GM12878 (cell line): ENCODE results near the gene SSX2IP. TPM values are rescaled to one million over a fixed set of nuclear protein-coding genes. Genes with fewer than 3 reads are reported as not detected.
"Not testable (repeated sequence)": the region's sequence is repeated elsewhere in the genome, so short reads cannot be mapped to it uniquely, and the experiment has no call there.

ENCODE experiments used
- ATAC-seq: fragments of 200-7000 bp; cut with Tn5 transposase; 3 replicates; pipeline ENCODE4 v1.9.1; 2020; ENCODE audit warnings: mild to moderate bottlenecking, moderate library complexity
- BruUV-seq: library from RNA; stranded (reverse); fragments of 400-500 nt; replicated peaks from 2 replicates; lab custom pipeline; 2021; lab: Mats Ljungman, UMichigan
- CTCF ChIA-PET: fragments of 300-600 bp; sonication (Branson Sonifier 250); formaldehyde crosslinking; extraction: SDS; loops from one replicate; lab custom pipeline; 2021; ENCODE audit warnings: inconsistent platforms; lab: Yijun Ruan, JAX
- POLR2A ChIA-PET: fragments of 350-600 bp; formaldehyde crosslinking; extraction: SDS; loops from one replicate; lab custom pipeline; 2021; ENCODE audit warnings: inconsistent platforms; lab: Charles Lee
- RAD21 ChIA-PET: fragments of 300-600 bp; sonication (Branson Sonifier 250); formaldehyde crosslinking; loops from one replicate; lab custom pipeline; 2023; ENCODE audit warnings: antibody characterized with exemption; ENCODE audit not compliant: unreplicated experiment; lab: Charles Lee
- SMC1A ChIA-PET: fragments of 300-600 bp; sonication (Branson Sonifier 250); formaldehyde crosslinking; loops from one replicate; lab custom pipeline; 2023; ENCODE audit not compliant: unreplicated experiment, uncharacterized antibody; lab: Charles Lee
- DNase-seq: peaks from one replicate; pipeline ENCODE4 v3.0.0-alpha.2; 2011; ENCODE audit warnings: low read depth, low spot score
- FAIRE-seq: peaks from 3 replicates; lab custom pipeline; 2011; peaks lifted over from hg19 to GRCh38; lab: Jason Lieb, UNC
- H2AFZ ChIP-seq: 2 replicates; pipeline ENCODE4 v1.6.0; 2011; ENCODE audit warnings: low read depth, low read length, control low read depth; ENCODE audit not compliant: control insufficient read depth
- H3K27ac ChIP-seq: 2 replicates; pipeline ENCODE4 v1.5.1; 2011; ENCODE audit warnings: control low read depth; ENCODE audit not compliant: control insufficient read depth, insufficient read depth
- H3K27me3 ChIP-seq, 2 experiments: replicated peaks in 1 of 2; 2 replicates each; pipeline versions ENCODE4 v1.6.0 to v1.6.1; 2011; ENCODE audit warnings: low read length in 1 of 2; ENCODE audit not compliant: control insufficient read depth in 2 of 2, insufficient read depth in 2 of 2
- H3K36me3 ChIP-seq, 2 experiments: 2 replicates each; pipeline ENCODE4 v1.5.1; 2011; ENCODE audit warnings: low read length in 1 of 2; ENCODE audit not compliant: control insufficient read depth in 2 of 2, insufficient read depth in 2 of 2
- H3K4me1 ChIP-seq: 2 replicates; pipeline ENCODE4 v1.6.1; 2011; ENCODE audit warnings: mild to moderate bottlenecking, low read length, moderate library complexity, mixed read lengths; ENCODE audit not compliant: control insufficient read depth, insufficient read depth
- H3K4me2 ChIP-seq: 2 replicates; pipeline ENCODE4 v1.6.0; 2011; ENCODE audit warnings: control low read depth; ENCODE audit not compliant: control insufficient read depth, insufficient read depth
- H3K4me3 ChIP-seq: fragments of 200-600 bp; sonication (generic); 2 replicates; pipeline ENCODE4 v1.5.1; 2016
- H3K79me2 ChIP-seq: 2 replicates; pipeline ENCODE4 v1.6.0; 2011; ENCODE audit warnings: low read length; ENCODE audit not compliant: control insufficient read depth, insufficient read depth
- H3K9ac ChIP-seq: 2 replicates; pipeline ENCODE4 v1.8.0; 2011; ENCODE audit warnings: low read length, control low read depth, mixed read lengths; ENCODE audit not compliant: control insufficient read depth, insufficient read depth
- H3K9me3 ChIP-seq: replicated peaks from 3 replicates; pipeline ENCODE4 v1.5.1; 2011; ENCODE audit warnings: mild to moderate bottlenecking, low read length; ENCODE audit not compliant: control insufficient read depth, insufficient read depth
- H4K20me1 ChIP-seq: 2 replicates; pipeline ENCODE4 v1.6.0; 2011; ENCODE audit not compliant: control insufficient read depth, insufficient read depth
- EP300 ChIP-seq, 2 experiments: fragments of 150-350 bp in 1 of 2; IDR thresholded peaks; 2 replicates each; pipeline ENCODE4 v1.6.1; 2011 to 2012; ENCODE audit warnings: low read depth in 2 of 2, low read length in 2 of 2, borderline replicate concordance in 1 of 2, improper control_type of control experiment in 1 of 2, inconsistent platforms in 1 of 2; ENCODE audit not compliant: control insufficient read depth in 1 of 2
- KLF5 ChIP-seq: fragments of 450-650 bp; IDR thresholded peaks from 2 replicates; pipeline ENCODE4 v1.6.1; 2014; ENCODE audit warnings: mild to moderate bottlenecking; ENCODE audit not compliant: partially characterized antibody
- POU2F2 ChIP-seq: IDR thresholded peaks from 3 replicates; pipeline ENCODE4 v1.6.1; 2011; ENCODE audit warnings: low read depth, mild to moderate bottlenecking, low read length, borderline replicate concordance
- SIN3A ChIP-seq: IDR thresholded peaks from 2 replicates; pipeline ENCODE4 v1.6.1; 2012; ENCODE audit warnings: low read depth, low read length, improper control_type of control experiment
- SUZ12 ChIP-seq: fragments of 200-600 bp; sonication (generic); IDR thresholded peaks from one replicate; pipeline ENCODE4 v1.6.1; 2018; ENCODE audit warnings: antibody characterized with exemption, mild to moderate bottlenecking; ENCODE audit not compliant: unreplicated experiment
- YY1 ChIP-seq: IDR thresholded peaks from 2 replicates; pipeline ENCODE4 v1.6.1; 2011; ENCODE audit warnings: low read depth, mild to moderate bottlenecking, low read length
- ZNF217 ChIP-seq: fragments of 450-650 bp; IDR thresholded peaks from 2 replicates; pipeline ENCODE4 v1.6.1; 2017; ENCODE audit warnings: antibody characterized with exemption, mild to moderate bottlenecking
- WGBS: methylation state at CpG from one replicate; pipeline ENCODE4 v1.1.6; 2016; ENCODE audit warnings: low lambda C conversion rate; ENCODE audit not compliant: insufficient replicate concordance, insufficient coverage; ENCODE audit errors: missing lambda C conversion rate; 5-methylcytosine and 5-hydroxymethylcytosine counted together
- in situ Hi-C: fragments of 300-500 bp; cut with MboI; formaldehyde crosslinking; loops from 9 replicates; pipeline ENCODE4 v1.14.3; 2018; ENCODE audit warnings: mixed read lengths
- intact Hi-C: fragments of 100-400 bp; cut with micrococcal nuclease; formaldehyde crosslinking; loops from one replicate; pipeline ENCODE4 v1.14.2; 2022; ENCODE audit not compliant: unreplicated experiment
- polyA plus RNA-seq, 11 experiments: library from polyadenylated mRNA; depleted of rRNA in 4 of 11; unstranded in 6 of 11; stranded (reverse) in 5 of 11; fragments of >200 nt; fragmentation: Nextera tagmentation in 4 of 11; fragmentation: Illumina TruSeq in 1 of 11; extraction: Ambion mirVana in 4 of 11; extraction: Trizol in 1 of 11; gene quantifications; 1 replicate in 1 of 11; 2 replicates in 10 of 11; pipeline versions ENCODE4 v1.2.1 to v1.2.3, GENCODE V29; 2011 to 2016; ENCODE audit warnings: inconsistent platforms in 2 of 11, missing spikeins in 2 of 11, low read depth in 1 of 11
- total RNA-seq, 4 experiments: library from RNA; depleted of rRNA in 3 of 4; stranded (reverse); fragments of >200 nt in 3 of 4; fragmentation: Illumina TruSeq in 1 of 4; extraction: Trizol in 1 of 4; gene quantifications; 2 replicates each; pipeline versions ENCODE4 v1.2.1 to v1.2.3, GENCODE V29; 2013 to 2021
- TF ChIP-seq, protein P1 (sequence below): fragments of 450-650 bp; IDR thresholded peaks from 2 replicates; pipeline ENCODE4 v1.6.1; 2017; ENCODE audit warnings: antibody characterized with exemption, mild to moderate bottlenecking, moderate library complexity

The SSX2IP gene
- total and polyA plus RNA-seq, 10 of the 15 experiments (the other 5 are each of a cell fraction or from before 2014, with no cell fraction given): 3.3 to 14.0 (median 10.4) TPM

DNA sequence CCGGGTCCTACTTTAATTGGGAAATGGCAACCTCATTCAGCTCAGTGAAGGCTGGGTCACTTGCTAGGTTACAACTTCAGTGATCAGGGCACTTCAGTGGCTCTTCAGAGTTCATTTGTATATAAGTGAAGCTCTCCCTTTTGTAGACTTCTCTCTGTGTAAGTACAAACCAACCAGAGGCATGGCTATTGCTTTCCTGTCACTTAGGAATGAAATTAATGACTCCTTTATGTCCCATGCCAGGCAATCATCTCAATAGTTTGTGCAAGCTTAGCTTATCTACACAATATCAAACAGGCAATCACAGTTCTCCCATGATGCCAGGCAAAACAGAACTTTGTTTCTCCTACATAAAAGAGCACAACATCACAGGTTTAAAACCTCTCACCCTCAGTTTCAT, 93.2 kb downstream of the SSX2IP start (continued):
- TF ChIP-seq, protein P1, sequence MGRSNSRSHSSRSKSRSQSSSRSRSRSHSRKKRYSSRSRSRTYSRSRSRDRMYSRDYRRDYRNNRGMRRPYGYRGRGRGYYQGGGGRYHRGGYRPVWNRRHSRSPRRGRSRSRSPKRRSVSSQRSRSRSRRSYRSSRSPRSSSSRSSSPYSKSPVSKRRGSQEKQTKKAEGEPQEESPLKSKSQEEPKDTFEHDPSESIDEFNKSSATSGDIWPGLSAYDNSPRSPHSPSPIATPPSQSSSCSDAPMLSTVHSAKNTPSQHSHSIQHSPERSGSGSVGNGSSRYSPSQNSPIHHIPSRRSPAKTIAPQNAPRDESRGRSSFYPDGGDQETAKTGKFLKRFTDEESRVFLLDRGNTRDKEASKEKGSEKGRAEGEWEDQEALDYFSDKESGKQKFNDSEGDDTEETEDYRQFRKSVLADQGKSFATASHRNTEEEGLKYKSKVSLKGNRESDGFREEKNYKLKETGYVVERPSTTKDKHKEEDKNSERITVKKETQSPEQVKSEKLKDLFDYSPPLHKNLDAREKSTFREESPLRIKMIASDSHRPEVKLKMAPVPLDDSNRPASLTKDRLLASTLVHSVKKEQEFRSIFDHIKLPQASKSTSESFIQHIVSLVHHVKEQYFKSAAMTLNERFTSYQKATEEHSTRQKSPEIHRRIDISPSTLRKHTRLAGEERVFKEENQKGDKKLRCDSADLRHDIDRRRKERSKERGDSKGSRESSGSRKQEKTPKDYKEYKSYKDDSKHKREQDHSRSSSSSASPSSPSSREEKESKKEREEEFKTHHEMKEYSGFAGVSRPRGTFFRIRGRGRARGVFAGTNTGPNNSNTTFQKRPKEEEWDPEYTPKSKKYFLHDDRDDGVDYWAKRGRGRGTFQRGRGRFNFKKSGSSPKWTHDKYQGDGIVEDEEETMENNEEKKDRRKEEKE: no peak
- no peak for TF ChIP-seq SUZ12
- TF ChIP-seq POU2F2: no peak
- no peak for TF ChIP-seq ZNF217
- TF ChIP-seq SIN3A: no peak
- no peak for TF ChIP-seq EP300 (IDR thresholded peaks at IDR 0.05; ENCODE audit: borderline replicate concordance in 1 of 2, control insufficient read depth in 1 of 2, low read depth in 2 of 2, low read length in 2 of 2)
- no peak for TF ChIP-seq YY1
- TF ChIP-seq KLF5: no peak

DNA sequence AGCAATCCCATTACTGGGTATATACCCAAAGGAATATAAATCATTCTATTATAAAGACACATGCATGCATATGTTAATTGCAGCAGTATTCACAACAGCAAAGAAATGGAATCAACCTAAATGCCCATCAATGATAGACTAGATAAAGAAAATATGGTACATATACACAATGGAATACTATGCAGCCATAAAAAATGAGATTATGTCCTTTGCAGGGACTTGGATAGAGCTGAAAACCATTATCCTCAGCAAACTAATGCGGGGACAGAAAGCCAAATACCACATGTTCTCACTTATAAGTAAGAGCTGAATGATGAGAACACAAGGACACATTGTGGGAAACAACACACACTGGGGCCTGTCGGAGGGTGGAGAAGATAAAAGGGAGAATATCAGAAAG, 95.3 kb downstream of the SSX2IP start:
- DNase-seq, H3K4me3 ChIP-seq, ATAC-seq, H4K20me1 ChIP-seq, intact Hi-C loops, H3K9me3 ChIP-seq, H3K4me2 ChIP-seq, FAIRE-seq, H3K9ac ChIP-seq, BruUV-seq, in situ Hi-C loops, H3K27me3 ChIP-seq, RAD21 ChIA-PET, POLR2A ChIA-PET, H2AFZ ChIP-seq, H3K79me2 ChIP-seq, H3K36me3 ChIP-seq, H3K27ac ChIP-seq, CTCF ChIA-PET: not testable (repeated sequence)
- H3K4me1 ChIP-seq: peaks cover 17% of the 10 kb centered on the region
- WGBS: 97% methylated on average over 2 of the region's 2 CpGs
- SMC1A ChIA-PET: interaction anchor here (1.5 kb wide), 1 partner anchor 11 kb away, joined by 4 read pairs; no protein-coding TSS in a partner anchor

Other genes with a start within 250 kb of the SSX2IP start
- 59.8 and 60.1 TPM in 2 replicates for gene RPF1, start 211.2 kb downstream of the SSX2IP start, total RNA-seq (2014; rRNA removed)
- 72.2 and 78.9 TPM in 2 replicates for gene RPF1, start 211.2 kb downstream of the SSX2IP start, total RNA-seq (2014; rRNA removed; fragmentation: Illumina TruSeq; extraction: Trizol)
- gene RPF1, start 211.2 kb downstream of the SSX2IP start, total RNA-seq (2021): 36.6 and 37.0 TPM in 2 replicates
- 48.4 and 66.7 TPM in 2 replicates for gene RPF1, start 211.2 kb downstream of the SSX2IP start, polyA plus RNA-seq (2011; rRNA removed)
- 97.5 and 98.3 TPM in 2 replicates for gene RPF1, start 211.2 kb downstream of the SSX2IP start, polyA plus RNA-seq (2014; fragmentation: Illumina TruSeq; extraction: Trizol)
- 10 to 100 TPM; 45.0 to 45.5 TPM for gene RPF1, start 211.2 kb downstream of the SSX2IP start, polyA plus RNA-seq (2014; fragmentation: Nextera tagmentation; extraction: Ambion mirVana)
- gene RPF1, start 211.2 kb downstream of the SSX2IP start, polyA plus RNA-seq (2014; rRNA removed): 61.8 and 72.8 TPM in 2 replicates
- 10 to 100 TPM; 54.6 to 57.7 TPM for gene RPF1, start 211.2 kb downstream of the SSX2IP start, polyA plus RNA-seq (2016; fragmentation: Nextera tagmentation; extraction: Ambion mirVana)
- gene SPATA1, start 184.1 kb downstream of the SSX2IP start, total RNA-seq (2014; rRNA removed): 1.9 and 2.8 TPM in 2 replicates
- 2.1 TPM in 2 replicates for gene SPATA1, start 184.1 kb downstream of the SSX2IP start, total RNA-seq (2014; rRNA removed; fragmentation: Illumina TruSeq; extraction: Trizol)
- gene SPATA1, start 184.1 kb downstream of the SSX2IP start, total RNA-seq (2021): 2.2 and 2.4 TPM in 2 replicates
- 2.2 and 2.6 TPM in 2 replicates for gene SPATA1, start 184.1 kb downstream of the SSX2IP start, polyA plus RNA-seq (2011; rRNA removed)
- 0.96 and 1.9 TPM in 2 replicates for gene SPATA1, start 184.1 kb downstream of the SSX2IP start, polyA plus RNA-seq (2014; fragmentation: Illumina TruSeq; extraction: Trizol)
- 1 to 10 TPM in 1 of 2 experiments, under 1 TPM in 1; 0.74 to 1.5 TPM for gene SPATA1, start 184.1 kb downstream of the SSX2IP start, polyA plus RNA-seq (2014; fragmentation: Nextera tagmentation; extraction: Ambion mirVana)
- gene SPATA1, start 184.1 kb downstream of the SSX2IP start, polyA plus RNA-seq (2014; rRNA removed): 1.8 and 2.7 TPM in 2 replicates
- gene SPATA1, start 184.1 kb downstream of the SSX2IP start, polyA plus RNA-seq (2016; fragmentation: Nextera tagmentation; extraction: Ambion mirVana): 1 to 10 TPM; 1.4 to 2.4 TPM
- gene GNG5, start 183.9 kb downstream of the SSX2IP start, total RNA-seq (2014; rRNA removed): 54.7 and 69.8 TPM in 2 replicates
- gene GNG5, start 183.9 kb downstream of the SSX2IP start, total RNA-seq (2014; rRNA removed; fragmentation: Illumina TruSeq; extraction: Trizol): 110 and 122 TPM in 2 replicates
- 144 and 149 TPM in 2 replicates for gene GNG5, start 183.9 kb downstream of the SSX2IP start, total RNA-seq (2021)
- gene GNG5, start 183.9 kb downstream of the SSX2IP start, polyA plus RNA-seq (2011; rRNA removed): 115 and 143 TPM in 2 replicates
- 194 and 226 TPM in 2 replicates for gene GNG5, start 183.9 kb downstream of the SSX2IP start, polyA plus RNA-seq (2014; fragmentation: Illumina TruSeq; extraction: Trizol)
- 100 to 1,000 TPM; 296 to 323 TPM for gene GNG5, start 183.9 kb downstream of the SSX2IP start, polyA plus RNA-seq (2014; fragmentation: Nextera tagmentation; extraction: Ambion mirVana)
- gene GNG5, start 183.9 kb downstream of the SSX2IP start, polyA plus RNA-seq (2014; rRNA removed): 180 and 219 TPM in 2 replicates
- gene GNG5, start 183.9 kb downstream of the SSX2IP start, polyA plus RNA-seq (2016; fragmentation: Nextera tagmentation; extraction: Ambion mirVana): 100 to 1,000 TPM; 609 to 613 TPM
- gene CTBS, start 116.0 kb downstream of the SSX2IP start, total RNA-seq (2014; rRNA removed): 9.0 and 10.7 TPM in 2 replicates
- gene CTBS, start 116.0 kb downstream of the SSX2IP start, total RNA-seq (2014; rRNA removed; fragmentation: Illumina TruSeq; extraction: Trizol): 8.5 and 9.7 TPM in 2 replicates
- gene CTBS, start 116.0 kb downstream of the SSX2IP start, total RNA-seq (2021): 12.9 and 14.7 TPM in 2 replicates
- gene CTBS, start 116.0 kb downstream of the SSX2IP start, polyA plus RNA-seq (2011; rRNA removed): 17.6 and 23.7 TPM in 2 replicates
- 13.1 and 20.4 TPM in 2 replicates for gene CTBS, start 116.0 kb downstream of the SSX2IP start, polyA plus RNA-seq (2014; fragmentation: Illumina TruSeq; extraction: Trizol)
- gene CTBS, start 116.0 kb downstream of the SSX2IP start, polyA plus RNA-seq (2014; fragmentation: Nextera tagmentation; extraction: Ambion mirVana): 1 to 10 TPM; 4.3 to 9.7 TPM
- 8.5 and 11.7 TPM in 2 replicates for gene CTBS, start 116.0 kb downstream of the SSX2IP start, polyA plus RNA-seq (2014; rRNA removed)
- gene CTBS, start 116.0 kb downstream of the SSX2IP start, polyA plus RNA-seq (2016; fragmentation: Nextera tagmentation; extraction: Ambion mirVana): 10 to 100 TPM; 20.2 to 21.2 TPM
- 0.16 and 0.17 TPM in 2 replicates for gene LPAR3, start 202.7 kb upstream of the SSX2IP start, total RNA-seq (2014; rRNA removed)
- 0.09 TPM in 2 replicates for gene LPAR3, start 202.7 kb upstream of the SSX2IP start, total RNA-seq (2014; rRNA removed; fragmentation: Illumina TruSeq; extraction: Trizol)
- 0.11 and 0.23 TPM in 2 replicates for gene LPAR3, start 202.7 kb upstream of the SSX2IP start, total RNA-seq (2021)
- 0.31 and 0.37 TPM in 2 replicates for gene LPAR3, start 202.7 kb upstream of the SSX2IP start, polyA plus RNA-seq (2011; rRNA removed)
- 0.07 TPM in 1 of 2 replicates, not detected in the other for gene LPAR3, start 202.7 kb upstream of the SSX2IP start, polyA plus RNA-seq (2014; fragmentation: Illumina TruSeq; extraction: Trizol)
- gene LPAR3, start 202.7 kb upstream of the SSX2IP start, polyA plus RNA-seq (2014; fragmentation: Nextera tagmentation; extraction: Ambion mirVana): under 1 TPM in 1 of 2 experiments, not detected in 1; 0.03 TPM
- gene LPAR3, start 202.7 kb upstream of the SSX2IP start, polyA plus RNA-seq (2014; rRNA removed): 0.06 and 0.08 TPM in 2 replicates
- not detected for gene LPAR3, start 202.7 kb upstream of the SSX2IP start, polyA plus RNA-seq (2016; fragmentation: Nextera tagmentation; extraction: Ambion mirVana)